ENCODE results near the gene DNAAF2. TPM values are rescaled to one million over a fixed set of nuclear protein-coding genes. Genes with fewer than 3 reads are reported as not detected.

DNAAF2 gene
- total RNA-seq, 1 donor, result 9.8 TPM

DNA sequence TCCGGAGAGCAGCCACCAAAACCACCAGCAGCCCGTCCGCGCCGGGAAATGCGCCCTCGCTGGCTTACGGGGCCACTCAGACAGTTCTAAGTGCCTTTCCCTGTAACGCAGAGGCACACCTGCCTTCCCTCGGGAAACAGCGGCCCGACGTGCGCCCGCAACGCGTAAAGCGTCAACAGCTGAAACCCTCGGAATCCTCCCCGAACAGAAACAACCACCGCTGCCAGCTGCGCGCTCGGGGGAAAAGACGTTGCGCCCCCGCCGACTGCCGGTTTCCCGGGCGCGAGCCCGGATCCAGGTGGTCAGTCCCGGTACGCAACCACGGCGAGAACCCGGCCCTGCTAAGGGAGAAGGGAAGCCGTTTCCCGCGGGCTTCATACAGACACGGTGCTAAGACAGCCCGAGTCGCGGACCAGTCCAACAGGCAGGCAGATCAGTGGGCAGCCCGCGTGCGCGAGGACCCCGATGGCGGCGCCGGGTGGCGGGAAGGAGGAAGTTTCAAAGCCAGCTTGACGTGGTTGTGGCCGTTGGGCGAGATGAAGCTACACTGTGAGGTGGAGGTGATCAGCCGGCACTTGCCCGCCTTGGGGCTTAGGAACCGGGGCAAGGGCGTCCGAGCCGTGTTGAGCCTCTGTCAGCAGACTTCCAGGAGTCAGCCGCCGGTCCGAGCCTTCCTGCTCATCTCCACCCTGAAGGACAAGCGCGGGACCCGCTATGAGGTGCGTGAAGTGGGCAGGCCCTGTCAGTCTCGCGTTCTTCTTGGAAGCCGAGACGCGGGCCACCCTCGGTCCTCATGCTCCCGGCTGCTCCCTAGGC lies 36.4 kb downstream of the DNAAF2 start, which contains the start of gene LRR1:
Gene LRR1, plus strand, starts transcription at position 456 of the 816 bp plus-strand sequence. Its CDS starts 81 bp downstream, at position 537.
- peaks cover 3% of the 10 kb centered on the region for H3K36me3 ChIP-seq (ENCODE audit: insufficient read depth, low read length)
- peaks cover 14% of the 10 kb centered on the region for H3K4me1 ChIP-seq (ENCODE audit: insufficient read depth, low read length)
- no peaks in the 10 kb centered on the region for H3K27me3 ChIP-seq (ENCODE audit: insufficient read depth, low read length)
- TF ChIP-seq, protein P1, sequence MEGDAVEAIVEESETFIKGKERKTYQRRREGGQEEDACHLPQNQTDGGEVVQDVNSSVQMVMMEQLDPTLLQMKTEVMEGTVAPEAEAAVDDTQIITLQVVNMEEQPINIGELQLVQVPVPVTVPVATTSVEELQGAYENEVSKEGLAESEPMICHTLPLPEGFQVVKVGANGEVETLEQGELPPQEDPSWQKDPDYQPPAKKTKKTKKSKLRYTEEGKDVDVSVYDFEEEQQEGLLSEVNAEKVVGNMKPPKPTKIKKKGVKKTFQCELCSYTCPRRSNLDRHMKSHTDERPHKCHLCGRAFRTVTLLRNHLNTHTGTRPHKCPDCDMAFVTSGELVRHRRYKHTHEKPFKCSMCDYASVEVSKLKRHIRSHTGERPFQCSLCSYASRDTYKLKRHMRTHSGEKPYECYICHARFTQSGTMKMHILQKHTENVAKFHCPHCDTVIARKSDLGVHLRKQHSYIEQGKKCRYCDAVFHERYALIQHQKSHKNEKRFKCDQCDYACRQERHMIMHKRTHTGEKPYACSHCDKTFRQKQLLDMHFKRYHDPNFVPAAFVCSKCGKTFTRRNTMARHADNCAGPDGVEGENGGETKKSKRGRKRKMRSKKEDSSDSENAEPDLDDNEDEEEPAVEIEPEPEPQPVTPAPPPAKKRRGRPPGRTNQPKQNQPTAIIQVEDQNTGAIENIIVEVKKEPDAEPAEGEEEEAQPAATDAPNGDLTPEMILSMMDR (IDR thresholded peaks at IDR 0.05; ENCODE audit: extremely low read depth, low read depth, low read length), result no peak
- H3K9me3 ChIP-seq (ENCODE audit: low read depth, low read length), result no peaks in the 10 kb centered on the region
- peaks cover 35% of the 10 kb centered on the region for H3K79me2 ChIP-seq (ENCODE audit: insufficient read depth, low read length)
- no peaks in the 10 kb centered on the region for H4K20me1 ChIP-seq (ENCODE audit: insufficient read depth, low read length)
- peak; percentile 96 for DNase-seq (ENCODE audit: insufficient read length, low spot score, missing footprints)
- peak within 1 kb of the TSS; percentile 98 for H3K4me2 ChIP-seq (ENCODE audit: insufficient read depth, low read length)
- H3K27ac ChIP-seq (ENCODE audit: low read depth, low read length), result peak within 1 kb of the TSS; percentile 94
- peak within 1 kb of the TSS; percentile 92 for H2AFZ ChIP-seq (ENCODE audit: low read length)
- peak within 1 kb of the TSS; percentile 93 for H3K4me3 ChIP-seq (ENCODE audit: insufficient read depth, low read length)

DNA sequence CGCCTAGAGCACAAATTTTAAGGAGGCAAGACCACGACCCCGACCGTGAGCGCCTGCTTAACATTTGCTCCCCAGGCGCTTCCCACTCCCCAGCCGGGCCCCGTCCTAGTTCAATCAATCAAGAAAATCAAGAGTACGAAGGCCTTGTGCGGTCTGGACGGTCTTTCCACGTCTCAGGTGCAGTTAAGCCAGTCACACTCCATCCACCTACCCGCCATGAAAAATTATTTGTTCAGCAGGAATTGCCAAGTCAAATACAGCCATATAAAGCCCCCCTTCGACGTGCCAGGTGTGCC lies 36.9 kb downstream of the DNAAF2 start:
- no peaks in the 10 kb centered on the region for H4K20me1 ChIP-seq (ENCODE audit: insufficient read depth, low read length)
- peak overlapping the region; percentile 98 for H3K4me2 ChIP-seq (ENCODE audit: insufficient read depth, low read length)
- TF ChIP-seq, protein P1 (IDR thresholded peaks at IDR 0.05; ENCODE audit: extremely low read depth, low read depth, low read length), result no peak
- peak; percentile 86 for DNase-seq (ENCODE audit: insufficient read length, low spot score, missing footprints)
- peak overlapping the region; percentile 93 for H3K4me3 ChIP-seq (ENCODE audit: insufficient read depth, low read length)
- H3K79me2 ChIP-seq (ENCODE audit: insufficient read depth, low read length), result peaks cover 34% of the 10 kb centered on the region
- peak overlapping the region; percentile 92 for H2AFZ ChIP-seq (ENCODE audit: low read length)
- peaks cover 16% of the 10 kb centered on the region for H3K4me1 ChIP-seq (ENCODE audit: insufficient read depth, low read length)
- H3K27ac ChIP-seq (ENCODE audit: low read depth, low read length), result peak overlapping the region; percentile 94
- no peaks in the 10 kb centered on the region for H3K27me3 ChIP-seq (ENCODE audit: insufficient read depth, low read length)
- H3K9me3 ChIP-seq (ENCODE audit: low read depth, low read length), result no peaks in the 10 kb centered on the region
- peaks cover 3% of the 10 kb centered on the region for H3K36me3 ChIP-seq (ENCODE audit: insufficient read depth, low read length)

DNA sequence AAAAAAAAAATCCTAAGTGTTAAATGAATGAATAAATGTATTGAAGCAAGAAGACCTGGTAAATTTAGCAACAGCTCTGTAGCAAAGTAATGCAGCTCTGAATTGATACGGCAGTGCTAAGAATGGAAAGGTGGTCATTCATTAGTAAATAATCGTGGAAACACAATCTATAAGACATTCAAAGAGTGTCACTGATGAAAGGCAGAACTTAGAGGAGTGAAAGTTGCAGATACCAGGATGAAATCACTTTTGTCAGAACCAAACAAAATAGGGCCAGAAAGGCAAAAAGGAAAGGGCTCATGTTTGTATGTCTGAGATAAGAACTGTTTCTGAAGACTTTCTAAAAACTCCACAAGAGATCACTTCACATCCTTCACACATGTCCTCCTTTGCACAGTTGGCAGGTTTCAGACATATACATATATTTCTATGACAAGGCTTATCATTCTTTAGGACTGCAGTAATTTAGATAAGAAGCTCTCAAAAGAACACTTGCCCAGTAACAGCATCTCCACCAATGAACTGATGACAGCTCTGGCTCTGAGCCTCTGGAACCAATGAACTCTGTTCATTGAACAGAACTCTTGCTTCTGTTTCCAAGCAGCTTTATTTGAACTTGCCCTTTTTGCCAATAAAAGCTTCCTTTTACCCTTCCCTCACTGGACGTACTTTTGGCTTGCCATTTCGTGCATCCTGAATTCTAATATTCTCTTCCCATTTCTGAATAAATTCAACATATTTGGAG lies 40.5 kb downstream of the DNAAF2 start:
- Histone ChIP-seq H3K4me1 (ENCODE audit: insufficient read depth, low read length) (peaks cover 21% of the 10 kb centered on the region), H3K4me3 (ENCODE audit: insufficient read depth, low read length) (no peak overlapping the region), H3K4me2 (ENCODE audit: insufficient read depth, low read length) (peak overlapping the region; percentile 54), H3K27ac (ENCODE audit: low read depth, low read length) (peak overlapping the region; percentile 16), H2AFZ (ENCODE audit: low read length) (peak overlapping the region; percentile 8), H3K27me3 (ENCODE audit: insufficient read depth, low read length) (no peaks in the 10 kb centered on the region), H3K36me3 (ENCODE audit: insufficient read depth, low read length) (no peaks in the 10 kb centered on the region), H3K79me2 (ENCODE audit: insufficient read depth, low read length) (peaks cover 20% of the 10 kb centered on the region), H3K9me3 (ENCODE audit: low read depth, low read length) (no peaks in the 10 kb centered on the region), H4K20me1 (ENCODE audit: insufficient read depth, low read length) (no peaks in the 10 kb centered on the region)
- TF ChIP-seq, protein P1 (IDR thresholded peaks at IDR 0.05; ENCODE audit: extremely low read depth, low read depth, low read length), result no peak
- DNase-seq (ENCODE audit: insufficient read length, low spot score, missing footprints), result peak; percentile 89

DNA sequence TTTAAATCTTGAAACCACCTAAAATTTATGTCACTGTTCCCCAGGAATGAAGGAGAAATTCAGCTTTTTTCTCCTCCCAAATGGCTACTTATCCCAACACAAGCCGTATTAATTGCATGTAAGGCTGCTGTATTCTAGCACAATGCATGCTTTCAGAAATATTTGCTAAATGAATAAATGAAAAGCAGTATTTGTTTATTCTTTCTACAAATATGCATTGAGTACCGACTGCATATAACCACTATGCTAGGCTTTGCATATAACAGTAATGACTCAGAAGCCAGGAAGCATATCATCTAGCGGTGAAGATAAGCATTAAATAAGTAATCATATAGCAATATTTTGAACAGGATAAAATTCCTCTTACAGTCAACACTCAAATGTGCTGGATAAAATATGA lies 42.0 kb downstream of the DNAAF2 start:
- H3K4me3 ChIP-seq (ENCODE audit: insufficient read depth, low read length), result no peak overlapping the region
- no peaks in the 10 kb centered on the region for H3K36me3 ChIP-seq (ENCODE audit: insufficient read depth, low read length)
- H2AFZ ChIP-seq (ENCODE audit: low read length), result no peak overlapping the region
- H3K9me3 ChIP-seq (ENCODE audit: low read depth, low read length), result no peaks in the 10 kb centered on the region
- H3K27me3 ChIP-seq (ENCODE audit: insufficient read depth, low read length), result no peaks in the 10 kb centered on the region
- DNase-seq (ENCODE audit: insufficient read length, low spot score, missing footprints), result peak; percentile 80
- peaks cover 8% of the 10 kb centered on the region for H3K79me2 ChIP-seq (ENCODE audit: insufficient read depth, low read length)
- H4K20me1 ChIP-seq (ENCODE audit: insufficient read depth, low read length), result no peaks in the 10 kb centered on the region
- TF ChIP-seq, protein P1 (IDR thresholded peaks at IDR 0.05; ENCODE audit: extremely low read depth, low read depth, low read length), result no peak
- peak overlapping the region; percentile 43 for H3K4me2 ChIP-seq (ENCODE audit: insufficient read depth, low read length)
- H3K27ac ChIP-seq (ENCODE audit: low read depth, low read length), result no peak overlapping the region
- H3K4me1 ChIP-seq (ENCODE audit: insufficient read depth, low read length), result peaks cover 21% of the 10 kb centered on the region

Data from osteoblast (primary cell).